Activated CD4-positive, alpha-beta T cell treated with anti-CD3 and anti-CD28 coated beads for 36 hours (primary cell): Measurements from ENCODE around the gene CNIH2. TPM values are rescaled to one million over a fixed set of nuclear protein-coding genes. Genes with fewer than 3 reads are reported as not detected.

Experiments
- ATAC-seq: fragments of 200-7000 bp; cut with Tn5 transposase; one replicate; pipeline ENCODE4 v1.10.0; 2021; ENCODE audit warnings: mild to moderate bottlenecking, moderate library complexity
- CTCF ChIA-PET: fragments of 350-600 bp; sonication (Branson Sonifier 250); formaldehyde crosslinking; loops from one replicate; lab custom pipeline; 2021; ENCODE audit warnings: antibody characterized with exemption; lab: Charles Lee
- POLR2A ChIA-PET: fragments of 350-600 bp; sonication (Branson Sonifier 250); formaldehyde crosslinking; loops from one replicate; lab custom pipeline; 2021; ENCODE audit warnings: antibody characterized with exemption, inconsistent platforms; lab: Charles Lee
- DNase-seq: peaks from one replicate; pipeline ENCODE4 v3.0.0-alpha.2; 2020
- H3K27ac Mint-ChIP-seq: one replicate; pipeline ENCODE4 v1.8.0; 2021; ENCODE audit warnings: mixed read lengths
- H3K27me3 Mint-ChIP-seq: one replicate; pipeline ENCODE4 v1.8.0; 2021; ENCODE audit warnings: mixed read lengths
- H3K36me3 Mint-ChIP-seq: one replicate; pipeline ENCODE4 v1.8.0; 2021; ENCODE audit warnings: low read depth, mixed read lengths
- H3K4me1 Mint-ChIP-seq: one replicate; pipeline ENCODE4 v1.8.0; 2021; ENCODE audit warnings: mixed read lengths
- H3K4me3 Mint-ChIP-seq: one replicate; pipeline ENCODE4 v1.8.0; 2021; ENCODE audit warnings: mild to moderate bottlenecking, moderate library complexity, mixed read lengths
- H3K9me3 Mint-ChIP-seq: one replicate; pipeline ENCODE4 v1.8.0; 2021; ENCODE audit warnings: low read depth, mixed read lengths
- intact Hi-C, 2 experiments: fragments of 100-400 bp; cut with DNase I in 1 of 2; cut with micrococcal nuclease in 1 of 2; formaldehyde crosslinking; loops; one replicate each; pipeline versions ENCODE4 v1.14.2 to v1.15.1; 2022 to 2024; cut with DNase I, micrococcal nuclease
- total RNA-seq, 2 experiments: library from RNA; stranded (reverse); gene quantifications; one replicate each; pipeline ENCODE4 v1.2.3, GENCODE V29; 2021

Gene CNIH2
- total RNA-seq, 2 experiments from 2014 or later, result 1.3 to 1.6 TPM

DNA sequence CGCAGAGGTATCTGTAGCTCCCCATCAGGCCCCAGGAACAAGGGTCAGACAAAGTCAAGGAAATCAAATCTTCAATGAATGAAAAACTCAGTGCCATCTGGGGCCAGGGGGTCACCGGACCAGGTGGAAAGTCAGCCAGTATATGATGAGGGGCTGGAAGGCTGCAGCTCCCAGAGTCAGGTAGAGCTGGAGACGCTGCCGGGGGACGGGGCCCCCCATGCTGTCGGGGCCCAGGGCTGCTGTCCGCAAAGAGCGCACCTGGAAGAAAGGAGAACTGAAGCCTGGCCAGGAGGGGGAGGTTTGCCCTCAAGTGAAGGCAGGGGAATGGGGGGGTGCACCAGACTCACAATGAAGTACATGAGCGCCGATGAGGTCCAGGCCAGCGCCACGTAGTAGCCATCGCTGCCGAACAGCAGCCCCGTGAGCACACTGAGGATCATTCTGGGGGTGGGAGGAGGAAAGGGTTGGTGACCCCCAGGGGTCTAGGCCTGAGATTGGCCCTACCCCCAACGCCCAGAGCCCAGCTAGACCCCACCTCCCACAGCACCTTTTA is 6.6 kb downstream of the CNIH2 start:
- CTCF ChIA-PET, result interaction anchor here (0.6 to 2.6 kb wide), 6 partner anchors 24 to 223 kb away, joined by 3 to 13 read pairs (median 3); no protein-coding TSS in a partner anchor
- no peak overlapping the region for H3K27ac Mint-ChIP-seq
- DNase-seq (no peak), ATAC-seq (no peak)
- peaks cover 25% of the 10 kb centered on the region for H3K4me1 Mint-ChIP-seq
- POLR2A ChIA-PET, result no interaction called here
- no peaks in the 10 kb centered on the region for H3K9me3 Mint-ChIP-seq
- H3K4me3 Mint-ChIP-seq, result no peak overlapping the region
- H3K27me3 Mint-ChIP-seq, result no peaks in the 10 kb centered on the region
- intact Hi-C loops, result loop anchor here in 1 of 2 experiments (5.0 kb wide), 1 partner anchor 673 kb away; the partner anchor contains the start of gene PC
- peaks cover 8% of the 10 kb centered on the region for H3K36me3 Mint-ChIP-seq

DNA sequence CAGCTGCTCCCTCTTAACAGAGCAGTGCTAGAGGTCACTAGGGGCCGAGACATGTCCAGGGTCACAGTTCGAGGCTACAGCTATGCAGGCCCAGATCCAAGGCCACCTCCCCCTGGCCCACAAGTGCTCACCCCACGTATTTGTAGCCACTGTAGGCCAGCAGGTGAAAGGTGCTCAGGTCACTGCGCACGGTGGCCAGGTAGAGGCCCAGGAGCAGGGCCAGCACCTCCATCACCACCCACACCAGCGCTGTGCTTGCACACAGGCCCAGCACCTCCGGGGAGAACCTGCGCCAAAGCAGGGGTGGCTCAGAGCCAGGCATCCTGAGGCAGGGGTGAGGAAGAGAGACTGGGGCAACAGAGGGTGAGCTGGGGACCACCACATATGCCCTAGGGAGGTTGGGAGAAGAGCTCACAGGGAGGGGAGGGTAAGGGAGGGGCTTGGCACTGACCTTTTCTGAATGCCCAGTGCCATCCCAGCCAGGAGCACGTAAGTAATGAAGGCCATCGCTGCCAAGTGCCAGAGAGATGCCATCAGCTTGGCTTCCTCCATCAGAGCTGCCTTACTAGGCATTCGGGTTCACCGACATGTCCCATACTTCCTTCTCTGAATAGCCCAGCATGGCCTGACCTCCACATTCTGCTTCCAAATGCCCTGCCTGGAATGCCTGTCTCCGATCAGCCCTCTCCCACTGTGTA is 7.4 kb downstream of the CNIH2 start:
- Mint-ChIP-seq H3K4me1 (peaks cover 32% of the 10 kb centered on the region), H3K4me3 (no peak overlapping the region), H3K27ac (no peak overlapping the region), H3K9me3 (no peaks in the 10 kb centered on the region), H3K27me3 (no peaks in the 10 kb centered on the region), H3K36me3 (peaks cover 8% of the 10 kb centered on the region)
- ChIA-PET POLR2A (no interaction called here), CTCF (interaction anchor here (0.8 to 2.6 kb wide), 3 partner anchors 27 to 63 kb away, joined by 3 to 13 read pairs (median 4); no protein-coding TSS in a partner anchor)
- ATAC-seq (no peak), DNase-seq (no peak)
- intact Hi-C loops, result loop anchor here in 1 of 2 experiments (5.0 kb wide), 1 partner anchor 672 kb away; the partner anchor contains the start of gene PC

DNA sequence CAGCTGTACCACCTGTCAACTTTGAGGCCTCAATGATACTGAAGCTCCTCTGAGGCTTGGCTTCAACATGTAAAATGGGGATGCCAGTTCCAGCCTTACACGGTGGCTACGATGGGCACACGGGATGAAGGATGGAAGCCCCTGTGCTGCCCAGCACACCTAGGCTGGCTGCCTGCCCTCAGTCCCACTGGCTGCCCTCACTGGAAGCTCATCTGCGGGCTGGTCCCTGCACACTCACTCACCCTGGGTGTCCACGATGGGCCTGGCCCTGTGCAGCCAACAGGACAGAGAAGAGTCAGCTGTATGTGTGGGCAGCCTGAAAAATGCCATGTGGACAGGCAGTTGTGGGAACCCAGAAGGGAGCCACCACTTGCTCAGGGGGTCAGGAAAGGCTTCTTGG is 8.7 kb downstream of the CNIH2 start:
- CTCF ChIA-PET, result interaction anchor here (0.6 to 1.2 kb wide), 3 partner anchors 26 to 225 kb away, joined by 3 to 4 read pairs (median 3); no protein-coding TSS in a partner anchor
- ATAC-seq, result no peak
- Mint-ChIP-seq H3K9me3 (no peaks in the 10 kb centered on the region), H3K4me3 (peak overlapping the region; percentile 89), H3K36me3 (peaks cover 8% of the 10 kb centered on the region), H3K27ac (no peak overlapping the region), H3K4me1 (peaks cover 36% of the 10 kb centered on the region), H3K27me3 (peaks cover 2% of the 10 kb centered on the region)
- DNase-seq, result no peak
- POLR2A ChIA-PET, result interaction anchor here (0.7 kb wide), 1 partner anchor 556 kb away, joined by 10 read pairs; no protein-coding TSS in a partner anchor
- intact Hi-C loops, result loop anchor here in 1 of 2 experiments (5.0 kb wide), 1 partner anchor 671 kb away; the partner anchor contains the start of gene PC

DNA sequence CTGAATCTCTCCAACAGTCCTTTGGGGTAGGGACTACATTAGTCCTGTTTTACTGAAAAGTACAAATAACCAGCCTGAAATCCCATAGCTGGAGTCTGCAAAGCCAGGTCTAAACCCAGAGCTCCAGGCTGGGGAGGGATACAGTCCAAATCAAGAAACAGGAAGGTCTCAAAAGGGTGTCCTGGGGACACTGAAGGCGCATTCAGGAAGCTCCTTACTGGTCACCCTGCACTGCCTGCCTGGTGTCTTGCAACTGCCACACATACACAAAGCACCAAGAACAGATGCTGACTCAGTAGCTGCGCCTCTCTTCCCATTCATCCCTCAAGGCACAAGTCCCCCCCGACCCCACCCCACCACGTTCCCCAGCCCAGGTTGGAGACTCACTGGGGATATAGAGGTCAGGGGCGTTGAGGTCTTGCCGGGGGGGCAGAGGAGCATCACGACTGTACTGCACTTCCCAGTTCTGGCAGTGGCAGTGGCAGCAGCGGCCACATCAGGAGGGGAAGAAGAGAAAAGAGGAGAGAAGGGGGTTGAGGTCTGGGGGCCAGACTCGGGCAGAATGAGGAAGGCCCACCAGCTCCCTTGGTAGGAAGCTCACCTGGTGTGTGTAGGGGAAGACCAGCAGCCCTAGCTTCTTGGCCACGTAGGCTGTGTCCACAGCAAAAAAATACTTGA is 9.4 kb downstream of the CNIH2 start:
- intact Hi-C loops, result loop anchor here in 1 of 2 experiments (5.0 kb wide), 1 partner anchor 670 kb away; the partner anchor contains the start of gene PC
- H3K36me3 Mint-ChIP-seq, result peaks cover 8% of the 10 kb centered on the region
- H3K4me1 Mint-ChIP-seq, result peaks cover 31% of the 10 kb centered on the region
- H3K27ac Mint-ChIP-seq, result no peak overlapping the region
- no peak for DNase-seq
- CTCF ChIA-PET, result interaction anchor here (0.7 to 4.6 kb wide), 4 partner anchors 25 to 64 kb away, joined by 3 to 23 read pairs (median 6); no protein-coding TSS in a partner anchor
- peaks cover 2% of the 10 kb centered on the region for H3K27me3 Mint-ChIP-seq
- H3K9me3 Mint-ChIP-seq, result no peaks in the 10 kb centered on the region
- H3K4me3 Mint-ChIP-seq, result peak overlapping the region; percentile 89
- ATAC-seq, result no peak
- POLR2A ChIA-PET, result no interaction called here

DNA sequence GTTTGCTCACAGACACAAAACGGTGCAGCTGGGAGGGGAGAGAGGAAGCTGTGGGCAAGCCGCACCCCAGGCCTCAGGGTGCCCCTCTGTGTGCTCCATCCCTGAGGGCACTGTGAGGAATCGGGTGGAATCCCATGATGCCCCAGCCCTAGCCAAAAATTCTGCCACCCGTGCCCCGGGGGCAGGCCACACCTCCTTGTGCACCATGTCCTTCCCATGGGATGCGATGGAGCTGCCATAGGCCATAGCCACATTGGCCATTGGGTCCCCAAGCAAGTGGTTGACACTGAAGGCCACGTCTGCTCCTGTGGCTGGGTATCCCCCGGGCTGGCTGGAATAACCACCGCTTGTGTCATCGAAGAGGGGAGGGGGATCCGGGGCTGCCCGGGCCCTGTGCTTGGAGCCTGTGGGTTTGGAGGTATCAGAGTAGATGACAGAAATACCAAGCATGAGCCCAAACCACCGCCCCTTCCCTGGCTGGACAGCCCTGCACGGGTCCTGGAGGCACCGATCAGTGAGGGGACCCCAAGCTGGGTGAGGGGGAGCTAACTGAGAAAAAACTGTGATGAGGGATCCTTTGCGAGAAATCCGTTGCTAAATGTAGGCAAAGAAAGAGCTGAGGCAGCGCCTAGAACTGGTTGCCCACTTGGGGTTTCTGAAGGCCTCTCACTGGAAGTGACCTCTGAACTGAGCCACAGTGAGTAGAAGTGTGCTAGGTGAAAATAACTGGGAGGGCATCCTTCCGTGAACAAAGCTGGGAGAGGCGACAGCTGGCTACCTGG is 10.1 kb downstream of the CNIH2 start:
- DNase-seq (peak; percentile 21), ATAC-seq (no peak)
- peaks cover 25% of the 10 kb centered on the region for H3K4me1 Mint-ChIP-seq
- H3K27me3 Mint-ChIP-seq, result peaks cover 8% of the 10 kb centered on the region
- peak overlapping the region; percentile 89 for H3K4me3 Mint-ChIP-seq
- H3K9me3 Mint-ChIP-seq, result no peaks in the 10 kb centered on the region
- intact Hi-C loops, result loop anchor here (2.0 to 5.0 kb wide), 3 partner anchors 65 to 713 kb away; partner anchors contain the start of gene PC (in 1 of the 2)
- CTCF ChIA-PET, result interaction anchor here (0.7 to 4.6 kb wide), 9 partner anchors 8 to 518 kb away, joined by 3 to 23 read pairs (median 3); no protein-coding TSS in a partner anchor
- POLR2A ChIA-PET, result interaction anchor here (0.6 to 0.9 kb wide), 3 partner anchors 29 to 236 kb away, joined by 3 to 8 read pairs (median 8); partner anchors contain the start of genes CD248 and SF3B2
- H3K36me3 Mint-ChIP-seq, result peaks cover 8% of the 10 kb centered on the region
- peak overlapping the region; percentile 85 for H3K27ac Mint-ChIP-seq

DNA sequence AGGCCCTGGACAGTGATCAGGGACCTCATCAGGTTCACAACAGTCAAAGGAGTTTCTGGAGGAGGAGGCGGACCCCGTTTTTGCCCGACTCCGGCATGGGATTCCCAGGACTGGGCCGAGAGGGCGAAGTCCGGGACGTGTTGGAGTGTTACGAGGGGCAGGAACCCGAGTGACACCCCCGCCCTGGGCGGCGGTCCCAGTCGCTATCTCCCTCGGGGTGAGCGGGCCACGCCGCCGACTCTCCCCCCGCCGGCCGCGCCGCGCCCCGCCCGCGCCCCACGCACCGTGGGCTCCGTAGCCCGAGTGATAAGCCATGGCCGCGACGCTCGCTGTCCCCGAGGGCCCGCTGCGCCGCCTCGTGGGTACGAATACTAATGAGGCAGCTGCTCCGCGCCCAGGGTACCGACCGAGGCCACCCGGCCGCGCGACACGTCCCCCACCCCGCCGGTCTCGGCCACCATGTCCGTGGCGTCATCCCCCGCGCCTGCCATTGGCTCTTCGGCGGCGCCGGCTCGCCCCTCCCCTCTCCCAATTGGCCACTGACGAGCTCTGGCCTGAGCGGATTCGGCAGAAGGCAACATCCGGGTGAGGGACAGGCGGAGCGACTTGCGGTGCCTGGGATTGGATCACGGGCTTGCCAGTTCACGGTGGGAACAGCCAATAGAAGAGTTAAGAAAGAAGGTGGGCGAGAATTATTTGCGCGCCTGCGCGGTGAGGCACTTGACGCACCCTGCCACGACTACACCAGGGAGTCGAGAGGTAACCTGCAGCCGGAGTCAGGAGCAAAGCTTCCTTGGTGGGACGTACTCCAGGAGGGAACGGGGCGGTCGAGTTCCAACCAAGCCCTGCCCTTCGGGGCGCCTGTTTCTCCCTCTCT is 10.9 kb downstream of the CNIH2 start, which contains the start of gene YIF1A:
Gene YIF1A, minus strand, starts transcription at position 473 of the 877 bp plus-strand sequence. Its CDS starts 158 bp downstream, at position 315.
- peak; percentile 97 for ATAC-seq
- POLR2A ChIA-PET, result interaction anchor here (0.6 to 1.4 kb wide), 12 partner anchors 9 to 1425 kb away, joined by 3 to 8 read pairs (median 4); partner anchors contain the start of genes CD248, PELI3, RAB1B and SF3B2
- Mint-ChIP-seq H3K27ac (peak within 1 kb of the TSS; percentile 85), H3K36me3 (peaks cover 8% of the 10 kb centered on the region), H3K27me3 (peaks cover 8% of the 10 kb centered on the region), H3K4me3 (peak within 1 kb of the TSS; percentile 89), H3K9me3 (no peaks in the 10 kb centered on the region), H3K4me1 (peaks cover 22% of the 10 kb centered on the region)
- CTCF ChIA-PET, result interaction anchor here (0.6 to 4.6 kb wide), 14 partner anchors 9 to 814 kb away, joined by 3 to 23 read pairs (median 3); no protein-coding TSS in a partner anchor
- DNase-seq, result peak; percentile 99
- intact Hi-C loops, result loop anchor here (1.0 to 5.0 kb wide), 16 partner anchors 21 to 714 kb away; partner anchors contain the start of genes NPAS4 (in 2 of the 2), RAB1B (in 2 of the 2), ACTN3 (in 1 of the 2) and BANF1 (in 1 of the 2)

DNA sequence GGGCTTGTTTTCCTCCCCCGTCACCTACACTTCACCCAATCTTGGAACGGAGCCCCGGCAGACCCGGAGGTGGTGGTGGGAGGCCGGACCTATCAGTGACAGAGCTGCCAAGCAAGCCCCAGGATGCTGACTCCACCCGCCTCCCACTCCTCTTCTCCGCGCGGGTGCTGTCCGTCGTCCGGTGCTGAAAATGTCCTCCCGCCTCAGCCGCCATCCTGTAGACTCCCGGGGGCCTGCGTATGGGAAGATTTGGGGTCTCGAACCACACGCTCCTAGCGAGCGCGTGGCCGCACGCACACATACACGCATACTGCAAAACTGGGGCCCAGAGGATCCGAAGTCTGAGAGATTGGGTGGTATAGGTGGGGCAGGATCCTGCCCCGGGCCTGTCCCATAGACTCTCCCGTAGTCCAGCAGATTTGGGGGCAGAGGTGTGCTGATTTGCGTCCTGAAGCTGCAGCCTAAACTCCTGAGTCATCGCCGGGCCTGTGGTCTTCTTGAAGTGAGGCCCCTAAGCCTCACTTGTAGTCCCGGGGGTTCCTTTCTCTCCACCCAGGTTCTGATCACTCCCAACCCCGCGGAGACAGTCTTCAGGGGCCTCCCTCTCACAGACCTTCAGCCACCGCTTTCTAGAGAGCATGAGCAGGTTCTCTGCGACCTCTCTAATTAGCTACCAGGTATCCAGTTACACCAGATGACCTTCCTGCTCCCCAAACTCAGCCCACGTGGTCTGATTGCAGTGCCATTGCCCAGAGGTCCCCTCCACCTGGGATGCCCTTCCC is 11.8 kb downstream of the CNIH2 start:
- H3K4me3 Mint-ChIP-seq, result peak overlapping the region; percentile 89
- H3K27me3 Mint-ChIP-seq, result peaks cover 8% of the 10 kb centered on the region
- ATAC-seq, result peak; percentile 76
- peak; percentile 92 for DNase-seq
- ChIA-PET POLR2A (interaction anchor here (0.6 to 1.4 kb wide), 8 partner anchors 9 to 231 kb away, joined by 3 to 5 read pairs (median 4); partner anchors contain the start of genes PELI3 and RAB1B), CTCF (interaction anchor here (0.6 to 4.6 kb wide), 13 partner anchors 7 to 813 kb away, joined by 3 to 23 read pairs (median 4); no protein-coding TSS in a partner anchor)
- peaks cover 8% of the 10 kb centered on the region for H3K36me3 Mint-ChIP-seq
- peaks cover 22% of the 10 kb centered on the region for H3K4me1 Mint-ChIP-seq
- H3K9me3 Mint-ChIP-seq, result no peaks in the 10 kb centered on the region
- peak overlapping the region; percentile 71 for H3K27ac Mint-ChIP-seq
- intact Hi-C loops, result loop anchor here (1.0 to 5.0 kb wide), 16 partner anchors 21 to 715 kb away; partner anchors contain the start of genes NPAS4 (in 2 of the 2), RAB1B (in 2 of the 2), ACTN3 (in 1 of the 2) and BANF1 (in 1 of the 2)

DNA sequence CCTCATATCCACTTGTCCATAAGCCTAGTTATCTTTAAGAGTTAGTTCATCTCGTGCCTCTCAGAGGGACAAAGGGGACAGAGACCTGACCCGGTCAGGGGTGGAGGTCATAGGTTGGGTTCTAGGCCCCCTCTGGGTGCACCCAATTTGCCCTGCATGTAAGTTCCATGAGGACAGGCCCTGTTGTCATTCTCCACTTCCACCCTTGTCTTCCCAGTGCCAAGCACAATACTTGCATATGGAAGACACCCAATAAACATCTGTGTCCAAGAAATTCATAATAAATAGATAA is 12.3 kb downstream of the CNIH2 start:
- no peak for DNase-seq
- intact Hi-C loops, result no loop called here
- Mint-ChIP-seq H3K27me3 (peaks cover 8% of the 10 kb centered on the region), H3K36me3 (peaks cover 8% of the 10 kb centered on the region), H3K9me3 (no peaks in the 10 kb centered on the region), H3K27ac (no peak overlapping the region), H3K4me1 (peaks cover 22% of the 10 kb centered on the region), H3K4me3 (peak overlapping the region; percentile 89)
- ATAC-seq, result no peak
- ChIA-PET CTCF (interaction anchor here (1.7 to 4.6 kb wide), 4 partner anchors 8 to 128 kb away, joined by 6 to 23 read pairs (median 11); no protein-coding TSS in a partner anchor), POLR2A (no interaction called here)
